Activated naive CD4-positive, alpha-beta T cell treated with Interleukin-2 at 50 U/mL for 16 hours (primary cell): ENCODE measurements around the gene EFNA2.
A peak's percentile ranks its signal among the peaks of the same experiment; 100 is the strongest.

ENCODE experiments used
- DNase-seq: peaks from one replicate; pipeline ENCODE4 v3.0.0-alpha.2; 2020

EFNA2 gene

GRCh38 chr19:1284979-1285736, 515 bp upstream of the EFNA2 start:
- no peak for DNase-seq

DNA sequence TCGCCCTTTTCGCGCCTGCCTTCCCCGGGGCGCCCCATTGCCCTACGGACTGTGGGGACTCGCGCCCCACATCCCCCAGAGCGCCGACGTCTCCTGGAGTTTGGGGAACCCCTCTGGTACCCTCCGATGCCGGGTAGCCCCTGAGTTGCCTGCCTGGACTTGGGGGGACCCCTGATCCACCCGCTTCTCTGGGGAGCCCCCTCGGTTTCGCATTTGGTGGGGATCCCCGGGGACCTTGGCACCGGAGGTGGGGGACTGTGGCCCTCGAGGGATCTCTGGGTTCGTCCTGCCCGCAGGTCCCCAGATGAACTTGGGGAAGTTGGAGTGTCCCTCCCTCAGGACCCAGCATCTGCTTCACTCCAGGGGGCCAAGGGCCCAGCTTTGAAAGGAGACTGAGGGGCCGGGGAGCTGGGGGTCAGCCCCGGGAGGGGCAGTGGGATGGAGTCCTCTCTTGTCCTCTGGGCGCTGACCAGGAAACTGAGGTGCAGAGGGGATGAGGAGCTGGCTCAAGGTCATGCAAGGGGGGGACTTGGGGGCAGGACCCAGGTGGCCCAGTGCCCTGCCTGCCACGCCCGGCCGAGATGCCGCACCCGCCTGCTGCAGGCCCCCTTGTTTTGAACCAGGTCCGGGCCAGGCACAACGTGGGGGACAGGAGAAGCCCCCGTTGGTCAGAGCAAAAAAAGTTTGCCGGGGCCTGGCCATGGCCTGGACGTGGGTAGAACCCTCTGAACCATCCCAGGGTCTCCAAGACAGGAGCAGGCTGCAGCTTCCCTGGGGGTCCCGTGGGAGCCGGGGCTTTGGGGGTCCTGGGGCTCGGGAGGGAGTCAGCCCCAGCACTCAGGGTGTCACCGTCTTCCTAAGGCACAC, 1.0 kb downstream of the EFNA2 start:
- no peak for DNase-seq

DNA sequence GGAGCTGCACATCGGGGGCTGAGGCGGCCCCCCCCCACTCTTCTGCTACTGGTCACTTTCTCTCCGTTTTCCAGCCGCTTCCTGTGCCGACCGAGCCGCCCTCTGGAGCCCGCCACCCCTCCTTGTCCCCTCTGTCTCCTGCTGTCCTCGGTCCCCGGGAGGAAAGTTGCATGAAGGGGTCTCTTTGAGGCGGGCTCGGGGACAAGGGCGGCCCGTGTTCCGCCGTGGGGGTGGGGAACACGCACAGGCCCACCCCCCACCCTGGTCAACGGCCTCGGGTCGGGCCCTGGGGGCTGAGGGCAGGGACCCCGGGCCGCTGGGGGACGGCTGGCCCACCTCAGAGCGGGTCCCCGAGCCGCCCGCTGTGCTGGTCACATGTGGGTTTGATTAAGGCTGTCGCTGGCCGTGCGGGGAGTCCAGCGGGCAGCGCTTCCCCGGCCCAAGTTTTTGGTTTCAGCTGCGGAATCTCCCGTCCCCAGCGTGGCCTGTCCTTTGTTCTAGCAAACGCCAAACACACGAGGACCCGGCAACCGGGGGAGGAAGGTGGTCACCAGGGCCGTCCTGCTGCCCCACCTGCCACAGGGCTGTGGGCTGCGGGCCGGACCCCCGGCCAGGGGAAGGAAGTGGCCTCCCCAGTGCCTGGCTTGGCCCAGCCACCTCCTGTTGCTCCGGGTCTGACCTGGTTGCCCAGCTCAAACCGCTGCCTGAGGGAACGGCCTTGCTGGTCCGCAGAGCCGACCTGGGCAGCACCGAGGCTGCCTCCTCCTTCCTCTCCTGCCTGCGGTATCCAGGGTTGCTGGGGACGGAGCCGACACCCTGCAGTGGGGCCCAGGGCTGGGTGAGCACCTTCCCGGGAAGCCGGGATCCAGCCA, 1.9 kb downstream of the EFNA2 start:
- DNase-seq: no peak

GRCh38 chr19:1288226-1288612, 2.5 kb downstream of the EFNA2 start:
- DNase-seq: no peak

DNA sequence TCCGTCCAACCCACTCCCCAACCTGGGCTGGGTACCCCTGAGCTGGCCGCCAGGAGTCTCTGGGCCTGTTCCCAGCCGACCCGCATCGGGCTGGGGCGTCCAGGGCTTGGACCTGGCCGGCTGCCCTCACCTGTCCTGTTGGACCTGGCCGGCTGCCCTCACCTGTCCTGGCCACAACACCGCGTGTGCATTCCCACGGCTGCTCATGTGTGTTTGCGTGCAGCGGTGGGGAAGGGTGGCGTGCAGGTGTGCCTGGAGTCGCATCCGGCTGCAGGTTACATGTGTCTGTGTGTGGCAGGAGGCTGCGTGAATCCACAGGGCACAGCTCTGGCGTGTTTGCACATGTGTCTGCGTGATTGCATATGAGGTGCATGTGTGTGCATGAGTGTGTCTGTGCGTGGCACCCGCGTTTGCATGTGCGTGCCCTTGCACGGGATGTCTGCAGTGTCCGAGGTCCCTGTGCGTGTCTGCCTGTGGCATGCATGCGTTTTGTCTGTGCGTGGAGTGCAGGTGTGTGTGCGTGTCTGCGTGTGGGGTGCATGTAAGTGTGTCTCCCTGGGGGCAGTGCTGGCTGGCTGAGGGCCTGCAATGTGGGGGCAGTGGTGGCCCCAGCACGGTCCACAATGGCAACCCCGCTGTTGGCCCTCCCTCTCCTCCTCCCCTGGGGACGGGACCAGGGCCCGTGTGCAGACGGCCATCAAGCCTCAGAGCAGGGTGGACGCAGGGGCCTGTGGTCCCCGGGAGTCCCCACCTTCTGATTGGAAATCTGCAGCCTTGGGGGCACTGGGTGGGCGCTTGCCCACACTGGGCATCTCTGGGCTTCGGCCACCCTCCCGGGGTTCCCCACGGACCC, 3.4 kb downstream of the EFNA2 start:
- no peak for DNase-seq

DNA sequence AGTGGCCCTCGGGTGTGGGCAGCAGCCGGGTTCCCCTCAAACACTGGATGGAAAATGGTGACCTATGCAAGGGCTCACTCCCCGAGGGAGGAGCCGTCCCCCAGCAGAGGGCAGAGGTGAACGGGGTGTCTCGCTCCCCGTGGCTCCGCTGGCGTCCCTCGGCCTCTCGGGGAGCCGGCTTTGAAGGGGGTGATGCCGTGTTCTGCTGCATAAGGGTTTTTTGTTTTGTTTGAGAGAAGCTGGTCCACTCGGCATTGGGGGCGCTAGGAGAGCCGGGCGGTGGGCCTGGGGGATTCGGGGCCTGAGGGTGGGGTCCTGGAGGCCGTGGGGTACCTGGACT, 4.0 kb downstream of the EFNA2 start:
- DNase-seq: no peak

- no peak for DNase-seq
Observed at GRCh38 chr19:1290196-1290702, 4.6 kb downstream of the EFNA2 start.

DNA sequence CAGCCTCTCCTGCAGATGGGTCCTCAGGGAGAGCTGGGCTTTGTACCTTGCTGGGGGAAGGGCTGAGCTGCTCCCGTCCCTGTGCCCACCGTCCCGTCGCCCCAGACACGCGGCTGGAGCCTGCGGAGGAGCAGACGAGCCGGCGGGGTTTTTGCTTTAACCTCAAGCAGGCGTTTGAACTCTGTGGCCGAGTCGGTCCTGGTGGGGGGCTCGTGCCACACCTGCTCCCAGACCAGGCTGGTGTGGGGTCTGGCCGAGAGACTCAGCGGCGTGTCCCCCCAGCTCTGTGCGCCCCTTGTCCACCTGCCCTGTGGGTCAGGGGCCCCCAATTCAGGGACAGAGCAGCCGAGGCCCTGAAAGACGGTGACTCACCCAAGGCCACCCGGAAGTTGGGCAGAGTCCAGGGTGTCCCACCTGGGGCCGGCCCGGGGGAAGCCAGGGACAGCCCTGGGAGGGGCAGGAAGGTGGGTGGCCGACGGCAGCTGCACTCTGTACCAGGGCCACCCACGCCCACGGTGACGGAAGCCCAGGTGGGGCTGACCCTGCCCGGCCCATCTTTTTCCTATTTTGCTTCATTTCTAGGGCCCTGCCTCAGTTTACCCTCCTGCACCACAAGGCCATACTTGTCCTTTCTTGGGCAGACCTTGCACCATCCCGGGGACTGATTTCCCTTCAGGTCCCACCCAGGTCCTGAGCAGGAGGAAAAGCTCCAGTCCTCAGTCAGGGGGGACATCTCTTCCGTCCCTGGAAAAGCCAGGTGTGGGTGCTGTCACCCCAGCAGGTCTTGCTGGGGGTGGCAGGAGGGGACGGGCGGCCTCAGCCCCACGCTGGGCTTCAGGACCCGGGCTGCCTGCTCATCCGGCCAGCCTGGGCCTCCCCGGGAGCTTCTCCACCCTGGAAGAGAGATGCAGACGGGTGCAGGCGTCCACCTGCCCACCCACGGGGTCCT, 5.3 kb downstream of the EFNA2 start:
- DNase-seq: no peak

DNA sequence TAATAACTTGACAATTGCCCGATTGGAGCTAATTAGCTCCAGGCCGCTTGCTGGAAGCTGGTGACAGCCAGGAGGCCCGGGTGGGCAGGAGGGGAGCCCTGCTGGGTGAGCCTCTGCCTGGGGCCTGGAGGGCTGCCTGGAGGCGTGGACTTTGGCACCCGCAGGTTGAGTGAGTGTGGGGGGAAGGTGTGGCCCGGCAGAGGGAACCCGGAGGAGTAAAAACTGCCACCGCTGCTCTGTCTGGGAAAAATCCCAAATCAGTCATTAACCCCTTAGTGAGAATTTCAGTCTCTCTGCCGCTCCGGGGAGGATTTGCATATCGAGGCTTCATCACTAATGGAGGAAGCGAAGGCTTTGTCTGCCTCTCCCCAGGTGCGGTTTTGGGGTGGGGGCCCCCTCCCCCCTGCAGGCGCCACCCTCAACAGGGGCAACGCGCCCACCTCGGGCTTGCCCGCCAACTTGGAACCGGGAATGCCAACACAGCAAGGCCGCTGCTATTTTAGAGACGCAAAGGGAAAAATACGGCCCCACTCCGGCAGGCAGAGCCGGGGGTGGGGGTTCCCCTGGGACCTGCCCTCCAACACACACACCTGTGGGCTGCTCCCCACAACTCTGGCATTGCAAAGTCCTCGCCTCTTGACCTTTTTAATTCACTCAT, 6.2 kb downstream of the EFNA2 start:
- DNase-seq: no peak

DNA sequence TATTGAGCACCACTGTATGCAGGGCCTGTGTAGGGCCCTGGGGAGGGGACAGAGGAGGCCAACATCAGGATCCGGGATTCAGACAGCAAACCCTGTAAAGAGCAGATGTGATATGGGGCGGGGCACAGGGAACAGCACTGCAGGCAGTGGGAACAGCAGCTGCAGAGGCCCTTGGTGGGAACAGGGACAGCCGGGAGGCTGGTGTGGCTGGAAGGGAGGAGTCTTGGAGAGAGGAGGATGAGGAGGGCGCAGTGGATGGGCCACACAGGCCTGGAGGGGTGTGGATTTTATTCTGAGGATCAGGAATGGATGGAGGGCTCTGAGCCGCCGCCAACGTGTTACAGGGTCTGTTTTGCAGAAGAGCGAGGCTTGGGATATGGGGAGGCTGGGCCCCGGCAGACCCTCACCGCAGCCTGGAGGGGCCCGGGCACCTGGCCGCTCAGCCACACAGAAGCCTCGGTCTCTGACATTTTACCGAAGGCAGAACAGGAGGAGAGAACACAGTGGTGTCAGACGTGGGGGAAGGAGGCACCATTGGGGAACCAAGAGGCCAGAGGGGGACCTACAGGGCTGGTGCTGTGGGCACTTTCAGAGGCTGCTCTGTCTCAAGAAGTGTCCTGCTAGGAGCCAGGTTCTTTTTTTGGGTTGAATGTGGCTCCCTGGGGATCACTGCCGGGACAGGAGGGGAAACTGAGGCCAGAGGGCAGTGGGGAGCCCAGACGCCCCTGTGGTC, 6.9 kb downstream of the EFNA2 start:
- no peak for DNase-seq

- DNase-seq: no peak
Observed at GRCh38 chr19:1293782-1294604, 8.3 kb downstream of the EFNA2 start.

GRCh38 chr19:1294688-1295087, 9.0 kb downstream of the EFNA2 start:
- DNase-seq: no peak

DNA sequence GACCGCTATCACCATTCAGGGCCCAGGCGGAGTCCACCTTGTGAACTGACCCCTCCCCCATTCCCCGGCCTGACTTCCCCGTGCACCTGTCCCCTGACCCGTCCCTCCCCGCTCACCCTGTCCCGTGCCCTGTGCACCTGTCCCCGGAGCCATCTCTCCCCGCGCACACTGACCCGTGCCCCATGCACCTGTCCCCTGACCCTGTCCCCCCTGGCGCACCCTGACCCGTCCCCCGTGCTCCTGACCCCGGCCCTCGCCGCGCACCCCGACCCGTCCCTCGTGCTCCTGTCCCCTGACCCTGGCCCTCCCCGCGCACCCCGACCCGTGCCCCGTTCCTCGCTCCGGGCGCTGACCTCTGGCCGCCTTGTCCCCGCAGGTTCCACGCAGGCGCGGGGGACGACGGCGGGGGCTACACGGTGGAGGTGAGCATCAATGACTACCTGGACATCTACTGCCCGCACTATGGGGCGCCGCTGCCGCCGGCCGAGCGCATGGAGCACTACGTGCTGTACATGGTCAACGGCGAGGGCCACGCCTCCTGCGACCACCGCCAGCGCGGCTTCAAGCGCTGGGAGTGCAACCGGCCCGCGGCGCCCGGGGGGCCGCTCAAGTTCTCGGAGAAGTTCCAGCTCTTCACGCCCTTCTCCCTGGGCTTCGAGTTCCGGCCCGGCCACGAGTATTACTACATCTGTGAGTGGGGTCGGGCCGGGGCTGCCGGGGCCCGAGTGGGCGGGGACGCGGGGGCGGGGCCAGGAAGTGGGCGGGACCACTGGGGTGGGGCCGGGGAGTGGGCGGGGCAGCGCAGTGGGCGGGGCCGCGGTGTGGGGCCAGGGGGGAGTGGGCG, 9.7 kb downstream of the EFNA2 start:
- DNase-seq: peak; percentile 38

GRCh38 chr19:1296078-1296477, 10.4 kb downstream of the EFNA2 start:
- DNase-seq: no peak

- no peak for DNase-seq
Observed at GRCh38 chr19:1296575-1297271, 11.1 kb downstream of the EFNA2 start.

GRCh38 chr19:1298235-1298634, 12.6 kb downstream of the EFNA2 start:
- DNase-seq: no peak

- no peak for DNase-seq
Observed at GRCh38 chr19:1299801-1300200, 14.1 kb downstream of the EFNA2 start.
